Stomach smooth muscle (tissue), 2 donors: Measurements from ENCODE around the gene NIT2.

Experiments used
- H3K27ac ChIP-seq: one replicate; pipeline ENCODE4 v1.7.0; 2013; ENCODE audit warnings: mild to moderate bottlenecking, low read length, inconsistent platforms
- H3K27me3 ChIP-seq, 2 donors: one replicate each; pipeline ENCODE4 v1.7.0; 2013; ENCODE audit warnings: low read length in 2 of 2; ENCODE audit not compliant: insufficient read depth in 2 of 2, control insufficient read depth in 1 of 2
- H3K36me3 ChIP-seq, 2 donors: one replicate each; pipeline ENCODE4 v1.7.0; 2013; ENCODE audit warnings: low read length in 2 of 2; ENCODE audit not compliant: control insufficient read depth in 2 of 2, insufficient read depth in 2 of 2
- H3K4me1 ChIP-seq: one replicate; pipeline ENCODE4 v1.7.0; 2013; ENCODE audit warnings: low read length; ENCODE audit not compliant: control insufficient read depth, insufficient read depth
- H3K4me3 ChIP-seq, 2 donors: one replicate each; pipeline ENCODE4 v1.7.0; 2013; ENCODE audit warnings: low read length in 2 of 2
- H3K9ac ChIP-seq, 2 donors: one replicate each; pipeline ENCODE4 v1.7.0; 2013; ENCODE audit warnings: low read length in 2 of 2, mild to moderate bottlenecking in 1 of 2
- H3K9me3 ChIP-seq, 2 donors: one replicate each; pipeline ENCODE4 v1.7.0; 2013; ENCODE audit warnings: low read length in 2 of 2; ENCODE audit not compliant: control insufficient read depth in 2 of 2
- donor health status: healthy.
- donor health status: Pancreatic carcinoma.

NIT2 gene

DNA sequence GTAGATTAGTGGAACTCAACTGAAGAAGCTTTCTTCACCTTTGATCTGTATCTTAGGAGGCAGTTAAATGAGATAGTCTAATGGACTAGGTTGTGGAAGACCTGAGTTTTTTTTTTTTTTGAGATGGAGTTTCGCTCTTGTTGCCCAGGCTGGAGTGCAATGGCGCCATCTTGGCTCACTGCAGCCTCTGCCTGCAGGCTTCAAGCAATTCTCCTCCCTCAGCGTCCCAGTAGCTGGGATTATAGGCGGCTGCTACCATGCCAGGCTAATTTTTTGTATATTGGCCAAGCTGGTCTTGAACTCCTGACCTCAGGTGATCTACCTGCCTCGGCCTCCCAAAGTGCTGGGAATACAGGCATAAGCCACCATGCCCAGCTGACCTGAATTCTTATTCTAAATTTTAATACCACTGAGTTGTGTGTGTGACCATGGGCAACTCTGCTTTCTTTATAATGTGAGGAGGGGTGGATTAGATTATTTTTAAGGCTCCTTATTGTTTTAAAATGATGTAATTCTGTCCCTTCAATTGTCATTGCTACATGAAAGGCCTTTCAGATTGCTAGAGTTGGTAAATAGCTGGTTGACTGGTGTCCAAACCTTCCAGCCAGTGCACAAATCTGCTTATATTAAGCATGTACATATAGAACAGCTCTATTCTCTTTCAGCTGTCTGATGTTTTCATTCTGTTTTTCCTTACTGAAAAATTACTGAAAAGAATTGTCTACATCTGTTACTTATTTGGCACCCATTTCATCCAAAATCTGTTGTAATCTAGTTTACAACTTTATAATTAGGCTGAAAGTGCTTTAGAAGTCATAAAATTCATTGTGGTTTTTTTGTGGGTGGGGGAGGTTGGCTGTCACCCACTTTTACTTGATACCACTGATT lies 69.0 kb downstream of the NIT2 start:
- H3K27ac ChIP-seq = no peak overlapping the region
- H3K27me3 ChIP-seq = no peaks in the 10 kb centered on the region
- H3K36me3 ChIP-seq = no peaks in the 10 kb centered on the region
- no peaks in the 10 kb centered on the region for H3K9me3 ChIP-seq
- no peak overlapping the region for H3K9ac ChIP-seq
- H3K4me3 ChIP-seq = peak overlapping the region; percentile 93 to 100
- peaks cover 14% of the 10 kb centered on the region for H3K4me1 ChIP-seq

GRCh38 chr3:100404250-100404548 lies 69.6 kb downstream of the NIT2 start:
- H3K9ac ChIP-seq = no peak overlapping the region
- peaks cover 13% of the 10 kb centered on the region for H3K4me1 ChIP-seq
- H3K36me3 ChIP-seq = no peaks in the 10 kb centered on the region
- H3K4me3 ChIP-seq = no peak overlapping the region
- H3K27me3 ChIP-seq = no peaks in the 10 kb centered on the region
- H3K9me3 ChIP-seq = no peaks in the 10 kb centered on the region
- no peak overlapping the region for H3K27ac ChIP-seq

DNA sequence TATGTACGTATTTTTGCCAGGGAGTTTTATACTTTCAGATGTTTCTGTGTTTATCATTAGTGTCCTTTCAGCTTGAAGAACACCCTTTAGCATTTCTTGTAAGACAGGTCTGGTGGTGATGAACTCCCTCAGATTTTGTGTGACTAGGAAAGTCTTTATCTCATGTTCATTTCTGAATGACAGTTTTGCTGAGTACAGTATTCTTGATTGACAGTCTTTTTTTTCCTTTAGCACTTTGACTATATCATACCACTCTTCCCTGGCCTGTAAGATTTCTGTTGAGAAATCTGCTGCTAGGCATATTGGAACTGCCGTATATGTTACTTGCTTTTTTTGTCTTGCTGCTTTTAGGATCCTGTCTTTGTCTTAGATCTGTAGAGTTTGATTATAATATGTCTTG lies 72.6 kb downstream of the NIT2 start:
- H3K4me3 ChIP-seq = no peak overlapping the region
- H3K36me3 ChIP-seq = no peaks in the 10 kb centered on the region
- no peak overlapping the region for H3K27ac ChIP-seq
- H3K4me1 ChIP-seq = no peaks in the 10 kb centered on the region
- H3K27me3 ChIP-seq = no peaks in the 10 kb centered on the region
- H3K9me3 ChIP-seq = peaks cover 0 to 3% of the 10 kb centered on the region in 2 donors
- H3K9ac ChIP-seq = no peak overlapping the region

DNA sequence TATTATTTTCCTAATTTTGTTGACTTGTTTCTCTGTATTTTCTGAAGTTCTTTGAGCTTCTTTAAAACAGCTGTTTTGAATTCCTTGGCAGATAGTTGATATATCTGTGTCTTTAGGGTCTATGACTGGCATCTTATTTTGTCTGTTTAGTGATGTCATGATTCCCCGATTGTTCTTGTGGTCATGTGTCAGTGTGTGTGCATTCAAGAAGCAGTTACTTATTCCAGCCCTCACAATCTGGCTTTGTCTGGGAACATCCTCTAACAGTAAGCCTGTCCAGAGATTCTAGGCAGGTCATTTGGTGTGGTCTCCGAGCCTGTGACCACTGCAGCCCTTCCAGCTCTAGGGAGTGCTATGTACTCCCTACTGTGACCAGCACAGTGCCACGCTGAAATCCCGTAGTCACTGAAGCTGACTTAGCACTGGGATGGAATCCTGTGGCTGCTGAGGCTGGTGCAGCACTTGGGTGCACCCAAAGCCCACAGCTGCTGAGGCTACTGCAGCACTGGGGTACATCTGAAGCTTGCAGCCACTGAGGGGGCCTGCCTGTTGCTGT lies 73.5 kb downstream of the NIT2 start:
- Histone ChIP-seq H3K4me1 (no peaks in the 10 kb centered on the region), H3K9me3 (peaks cover 0 to 3% of the 10 kb centered on the region in 2 donors), H3K4me3 (no peak overlapping the region), H3K9ac (no peak overlapping the region), H3K27ac (no peak overlapping the region), H3K36me3 (no peaks in the 10 kb centered on the region), H3K27me3 (no peaks in the 10 kb centered on the region)
